ENCODE data around the gene RELA. TPM values are rescaled to one million over a fixed set of nuclear protein-coding genes. Genes with fewer than 3 reads are reported as not detected.
"Not testable (repeated sequence)": the region's sequence is repeated elsewhere in the genome, so short reads cannot be mapped to it uniquely, and the experiment has no call there.

The RELA gene
- total and polyA plus RNA-seq, 8 donors, result 51.3 to 70.6 (median 58.8) TPM

GRCh38 chr11:65709661-65710060, 46.9 kb upstream of the RELA start:
- Histone ChIP-seq H3K4me3 (no peak overlapping the region), H3K27me3 (no peaks in the 10 kb centered on the region), H3K27ac (no peak overlapping the region), H3K9me3 (no peaks in the 10 kb centered on the region), H3K36me3 (peaks cover 4 to 19% of the 10 kb centered on the region in 2 donors), H3K4me1 (peaks cover 9 to 31% of the 10 kb centered on the region in 2 donors)
- TF ChIP-seq CTCF (IDR thresholded peaks at IDR 0.05), result no peak
- DNase-seq (no peak), ATAC-seq (no peak)
- intact Hi-C loops (cut with DNase I), result loop anchor here in 1 of 2 donors (10.0 kb wide), 2 partner anchors 85 to 115 kb away; no protein-coding TSS in a partner anchor

GRCh38 chr11:65708451-65708850, 45.7 kb upstream of the RELA start:
- H3K4me1 ChIP-seq, result peaks cover 9 to 27% of the 10 kb centered on the region in 2 donors
- peaks cover 0 to 7% of the 10 kb centered on the region in 2 donors for H3K36me3 ChIP-seq
- H3K9me3 ChIP-seq, result no peaks in the 10 kb centered on the region
- no peak overlapping the region for H3K27ac ChIP-seq
- ATAC-seq (no peak), DNase-seq (no peak)
- H3K27me3 ChIP-seq, result peaks cover 0 to 3% of the 10 kb centered on the region in 2 donors
- intact Hi-C loops (cut with DNase I), result loop anchor here in 1 of 2 donors (10.0 kb wide), 1 partner anchor 84 kb away; no protein-coding TSS in a partner anchor
- H3K4me3 ChIP-seq, result no peak overlapping the region
- no peak for TF ChIP-seq CTCF (IDR thresholded peaks at IDR 0.05)

GRCh38 chr11:65707002-65707401, 44.3 kb upstream of the RELA start:
- not testable (repeated sequence) for DNase-seq, H3K27ac ChIP-seq, H3K27me3 ChIP-seq, H3K36me3 ChIP-seq, H3K4me3 ChIP-seq, ATAC-seq, H3K9me3 ChIP-seq
- intact Hi-C loops (cut with DNase I), result loop anchor here in 1 of 2 donors (10.0 kb wide), 1 partner anchor 82 kb away; no protein-coding TSS in a partner anchor
- peaks cover 0 to 18% of the 10 kb centered on the region in 2 donors for H3K4me1 ChIP-seq

- peak; percentile 62 to 80 for TF ChIP-seq CTCF (IDR thresholded peaks at IDR 0.05)
- ATAC-seq, result peak; percentile 24
- not testable (repeated sequence) for H3K27ac ChIP-seq, H3K27me3 ChIP-seq, H3K36me3 ChIP-seq, H3K4me3 ChIP-seq, H3K9me3 ChIP-seq
- intact Hi-C loops (cut with DNase I), result loop anchor here in 1 of 2 donors (10.0 kb wide), 1 partner anchor 82 kb away; no protein-coding TSS in a partner anchor
- peak in 3 of 4 donors; percentile 49 to 90 (median 64) for DNase-seq
- H3K4me1 ChIP-seq, result peaks cover 0 to 17% of the 10 kb centered on the region in 2 donors
These were observed 43.6 kb upstream of the RELA start for GRCh38 chr11:65706303-65706763.

- Histone ChIP-seq H3K9me3 (no peaks in the 10 kb centered on the region), H3K4me1 (peaks cover 0 to 5% of the 10 kb centered on the region in 2 donors), H3K4me3 (no peak overlapping the region), H3K27ac (no peak overlapping the region), H3K27me3 (peaks cover 0 to 3% of the 10 kb centered on the region in 2 donors), H3K36me3 (no peaks in the 10 kb centered on the region)
- intact Hi-C loops (cut with DNase I), result loop anchor here in 1 of 2 donors (10.0 kb wide), 1 partner anchor 79 kb away; no protein-coding TSS in a partner anchor
- DNase-seq (no peak), ATAC-seq (no peak)
- no peak for TF ChIP-seq CTCF (IDR thresholded peaks at IDR 0.05)
These were observed 41.1 kb upstream of the RELA start for GRCh38 chr11:65703846-65704245.

Measured in left lung (tissue), 10 donors.